MM.1S (cell line): ENCODE results near the gene CAB39.

Source experiments
- EZH2 ChIP-seq: fragments of 300-600 bp; sonication (generic); optimal IDR thresholded peaks from 2 replicates; pipeline ENCODE3; 2017; ENCODE audit warnings: low read depth, mild to moderate bottlenecking, antibody characterized with exemption, low read length, mixed read lengths
- TF ChIP-seq, protein P1 (sequence below): fragments of 300-600 bp; sonication (generic); IDR thresholded peaks from 2 replicates; pipeline ENCODE4 v1.5.1; 2016; ENCODE audit warnings: antibody characterized with exemption, low read length, mixed read lengths

DNA sequence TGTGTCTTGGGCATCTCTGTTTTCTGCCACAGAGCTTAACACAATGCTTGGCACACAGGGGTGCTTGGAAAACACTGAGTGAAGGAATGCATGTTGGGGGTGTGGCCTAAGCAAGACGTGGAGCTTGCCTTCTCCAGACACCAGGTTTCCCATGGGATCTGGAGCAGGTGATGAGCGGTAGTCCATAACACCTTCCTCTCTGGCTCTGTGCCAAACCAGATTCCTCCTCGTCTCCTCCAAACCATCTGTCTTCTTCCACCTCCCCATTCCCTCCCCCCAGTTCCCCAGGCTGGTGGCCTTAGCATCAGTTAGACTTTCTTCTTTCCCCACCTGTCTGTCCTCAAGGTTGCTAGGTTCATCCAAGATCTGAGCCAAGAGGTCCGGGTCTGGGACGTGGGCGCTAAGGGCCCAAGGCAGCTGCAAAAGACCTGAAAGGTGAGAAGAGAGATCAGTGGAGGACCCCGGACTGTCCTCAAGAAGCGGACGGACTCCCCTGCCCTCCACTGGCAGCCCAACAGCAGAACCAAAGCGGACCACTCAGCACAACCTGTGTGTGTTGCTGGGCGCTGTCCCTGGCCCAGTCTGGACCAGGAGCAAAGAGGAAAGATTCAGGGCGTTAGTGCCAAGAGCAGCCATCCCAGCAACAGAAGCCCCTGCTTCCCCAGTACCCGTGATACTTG lies 150.9 kb downstream of the CAB39 start:
- TF ChIP-seq, protein P1, sequence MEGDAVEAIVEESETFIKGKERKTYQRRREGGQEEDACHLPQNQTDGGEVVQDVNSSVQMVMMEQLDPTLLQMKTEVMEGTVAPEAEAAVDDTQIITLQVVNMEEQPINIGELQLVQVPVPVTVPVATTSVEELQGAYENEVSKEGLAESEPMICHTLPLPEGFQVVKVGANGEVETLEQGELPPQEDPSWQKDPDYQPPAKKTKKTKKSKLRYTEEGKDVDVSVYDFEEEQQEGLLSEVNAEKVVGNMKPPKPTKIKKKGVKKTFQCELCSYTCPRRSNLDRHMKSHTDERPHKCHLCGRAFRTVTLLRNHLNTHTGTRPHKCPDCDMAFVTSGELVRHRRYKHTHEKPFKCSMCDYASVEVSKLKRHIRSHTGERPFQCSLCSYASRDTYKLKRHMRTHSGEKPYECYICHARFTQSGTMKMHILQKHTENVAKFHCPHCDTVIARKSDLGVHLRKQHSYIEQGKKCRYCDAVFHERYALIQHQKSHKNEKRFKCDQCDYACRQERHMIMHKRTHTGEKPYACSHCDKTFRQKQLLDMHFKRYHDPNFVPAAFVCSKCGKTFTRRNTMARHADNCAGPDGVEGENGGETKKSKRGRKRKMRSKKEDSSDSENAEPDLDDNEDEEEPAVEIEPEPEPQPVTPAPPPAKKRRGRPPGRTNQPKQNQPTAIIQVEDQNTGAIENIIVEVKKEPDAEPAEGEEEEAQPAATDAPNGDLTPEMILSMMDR: no peak
- no peak for TF ChIP-seq EZH2
